T-helper 2 cell treated with Interferon-gamma antibody and Interleukin-4, amounts not matched to agents 5 μg/mL and 100 μg/mL, for 36 hours (primary cell): ENCODE measurements around the gene LPCAT1.
A peak's percentile ranks its signal among the peaks of the same experiment; 100 is the strongest.

Experiments used
- DNase-seq: peaks from one replicate; pipeline ENCODE4 v3.0.0; 2021; ENCODE audit warnings: low spot score
- H3K27ac Mint-ChIP-seq: one replicate; pipeline ENCODE4 v1.8.0; 2021; ENCODE audit warnings: mild to moderate bottlenecking, mixed read lengths
- H3K27me3 Mint-ChIP-seq: one replicate; pipeline ENCODE4 v1.8.0; 2021; ENCODE audit warnings: low read depth, mixed read lengths
- H3K36me3 Mint-ChIP-seq: one replicate; pipeline ENCODE4 v1.8.0; 2021; ENCODE audit warnings: low read depth, mixed read lengths
- H3K4me1 Mint-ChIP-seq: one replicate; pipeline ENCODE4 v1.8.0; 2021; ENCODE audit warnings: low read depth, mixed read lengths
- H3K4me3 Mint-ChIP-seq: one replicate; pipeline ENCODE4 v1.8.0; 2022; ENCODE audit warnings: mild to moderate bottlenecking, moderate library complexity, mixed read lengths
- H3K9me3 Mint-ChIP-seq: one replicate; pipeline ENCODE4 v1.8.0; 2021; ENCODE audit warnings: mixed read lengths

LPCAT1 gene

GRCh38 chr5:1485579-1486118 is 38.1 kb downstream of the LPCAT1 start:
- H3K27me3 Mint-ChIP-seq, result no peaks in the 10 kb centered on the region
- peaks cover 14% of the 10 kb centered on the region for H3K36me3 Mint-ChIP-seq
- H3K4me1 Mint-ChIP-seq, result peaks cover 2% of the 10 kb centered on the region
- H3K4me3 Mint-ChIP-seq, result no peak overlapping the region
- no peaks in the 10 kb centered on the region for H3K9me3 Mint-ChIP-seq
- no peak overlapping the region for H3K27ac Mint-ChIP-seq
- no peak for DNase-seq

- peaks cover 2% of the 10 kb centered on the region for H3K4me1 Mint-ChIP-seq
- H3K27ac Mint-ChIP-seq, result no peak overlapping the region
Measured at GRCh38 chr5:1484730-1485578, 38.8 kb downstream of the LPCAT1 start.

GRCh38 chr5:1483856-1484729 is 39.7 kb downstream of the LPCAT1 start:
- Mint-ChIP-seq H3K4me3 (no peak overlapping the region), H3K36me3 (peaks cover 13% of the 10 kb centered on the region), H3K27ac (no peak overlapping the region)

More at GRCh38 chr5:1484730-1485578, 38.8 kb downstream of the LPCAT1 start:
- Mint-ChIP-seq H3K27me3 (no peaks in the 10 kb centered on the region), H3K9me3 (no peaks in the 10 kb centered on the region), H3K36me3 (peaks cover 13% of the 10 kb centered on the region), H3K4me3 (no peak overlapping the region)
- DNase-seq, result no peak

GRCh38 chr5:1483064-1483463 is 40.7 kb downstream of the LPCAT1 start:
- Mint-ChIP-seq H3K9me3 (no peaks in the 10 kb centered on the region), H3K36me3 (peaks cover 12% of the 10 kb centered on the region), H3K4me3 (no peak overlapping the region), H3K27ac (no peak overlapping the region), H3K27me3 (no peaks in the 10 kb centered on the region), H3K4me1 (peaks cover 2% of the 10 kb centered on the region)
- no peak for DNase-seq

More at GRCh38 chr5:1483856-1484729, 39.7 kb downstream of the LPCAT1 start:
- DNase-seq, result no peak
- Mint-ChIP-seq H3K27me3 (no peaks in the 10 kb centered on the region), H3K4me1 (peaks cover 2% of the 10 kb centered on the region), H3K9me3 (no peaks in the 10 kb centered on the region)

- Mint-ChIP-seq H3K27me3 (no peaks in the 10 kb centered on the region), H3K36me3 (peaks cover 10% of the 10 kb centered on the region), H3K9me3 (no peaks in the 10 kb centered on the region), H3K27ac (no peak overlapping the region), H3K4me3 (no peak overlapping the region), H3K4me1 (peaks cover 2% of the 10 kb centered on the region)
- no peak for DNase-seq
Measured at GRCh38 chr5:1481959-1482331, 41.8 kb downstream of the LPCAT1 start.

GRCh38 chr5:1481266-1481958 is 42.3 kb downstream of the LPCAT1 start:
- H3K27me3 Mint-ChIP-seq, result no peaks in the 10 kb centered on the region
- no peaks in the 10 kb centered on the region for H3K9me3 Mint-ChIP-seq
- peaks cover 2% of the 10 kb centered on the region for H3K4me1 Mint-ChIP-seq
- H3K27ac Mint-ChIP-seq, result peak overlapping the region; percentile 13
- peaks cover 7% of the 10 kb centered on the region for H3K36me3 Mint-ChIP-seq
- no peak overlapping the region for H3K4me3 Mint-ChIP-seq
- no peak for DNase-seq

GRCh38 chr5:1480806-1481205 is 43.0 kb downstream of the LPCAT1 start:
- H3K36me3 Mint-ChIP-seq, result peaks cover 6% of the 10 kb centered on the region

GRCh38 chr5:1480217-1480616 is 43.5 kb downstream of the LPCAT1 start:
- Mint-ChIP-seq H3K4me1 (peaks cover 2% of the 10 kb centered on the region), H3K27ac (no peak overlapping the region), H3K27me3 (no peaks in the 10 kb centered on the region), H3K4me3 (no peak overlapping the region), H3K36me3 (peaks cover 6% of the 10 kb centered on the region), H3K9me3 (no peaks in the 10 kb centered on the region)
- no peak for DNase-seq

More at GRCh38 chr5:1480806-1481205, 43.0 kb downstream of the LPCAT1 start:
- Mint-ChIP-seq H3K4me3 (no peak overlapping the region), H3K4me1 (peaks cover 2% of the 10 kb centered on the region), H3K27ac (no peak overlapping the region), H3K9me3 (no peaks in the 10 kb centered on the region), H3K27me3 (no peaks in the 10 kb centered on the region)
- no peak for DNase-seq

GRCh38 chr5:1479581-1480188 is 44.1 kb downstream of the LPCAT1 start:
- Mint-ChIP-seq H3K36me3 (peaks cover 6% of the 10 kb centered on the region), H3K4me3 (no peak overlapping the region), H3K9me3 (no peaks in the 10 kb centered on the region), H3K27me3 (no peaks in the 10 kb centered on the region), H3K4me1 (peaks cover 2% of the 10 kb centered on the region), H3K27ac (no peak overlapping the region)
- DNase-seq, result no peak

- Mint-ChIP-seq H3K4me3 (no peak overlapping the region), H3K9me3 (no peaks in the 10 kb centered on the region), H3K4me1 (peaks cover 2% of the 10 kb centered on the region), H3K27me3 (no peaks in the 10 kb centered on the region), H3K36me3 (peaks cover 6% of the 10 kb centered on the region), H3K27ac (no peak overlapping the region)
- DNase-seq, result no peak
Measured at GRCh38 chr5:1479066-1479465, 44.7 kb downstream of the LPCAT1 start.

- H3K27ac Mint-ChIP-seq, result no peak overlapping the region
Measured at GRCh38 chr5:1478271-1479035, 45.3 kb downstream of the LPCAT1 start.

GRCh38 chr5:1477341-1477740 is 46.4 kb downstream of the LPCAT1 start:
- Mint-ChIP-seq H3K27me3 (no peaks in the 10 kb centered on the region), H3K27ac (no peak overlapping the region), H3K4me3 (no peak overlapping the region), H3K9me3 (no peaks in the 10 kb centered on the region), H3K36me3 (peaks cover 3% of the 10 kb centered on the region), H3K4me1 (no peaks in the 10 kb centered on the region)
- no peak for DNase-seq

More at GRCh38 chr5:1478271-1479035, 45.3 kb downstream of the LPCAT1 start:
- no peak for DNase-seq
- Mint-ChIP-seq H3K9me3 (no peaks in the 10 kb centered on the region), H3K27me3 (no peaks in the 10 kb centered on the region), H3K4me1 (peaks cover 2% of the 10 kb centered on the region), H3K36me3 (peaks cover 8% of the 10 kb centered on the region), H3K4me3 (no peak overlapping the region)

GRCh38 chr5:1476967-1477310 is 46.8 kb downstream of the LPCAT1 start:
- no peaks in the 10 kb centered on the region for H3K4me1 Mint-ChIP-seq
- H3K4me3 Mint-ChIP-seq, result no peak overlapping the region
- H3K9me3 Mint-ChIP-seq, result no peaks in the 10 kb centered on the region

More at GRCh38 chr5:1476967-1477310, 46.8 kb downstream of the LPCAT1 start:
- no peak for DNase-seq
- Mint-ChIP-seq H3K36me3 (peaks cover 3% of the 10 kb centered on the region), H3K27ac (no peak overlapping the region), H3K27me3 (no peaks in the 10 kb centered on the region)
